Ascending aorta (tissue), 2 donors: ENCODE results near the gene PLB1. TPM values are rescaled to one million over a fixed set of nuclear protein-coding genes. Genes with fewer than 3 reads are reported as not detected.

Experiments
- DNase-seq, 2 donors: peaks; one replicate each; pipeline ENCODE4 v3.0.0-alpha.2; 2019; ENCODE audit warnings: low spot score in 2 of 2
- H3K27ac ChIP-seq, 2 donors: fragments of 200-600 bp; sonication (generic); one replicate each; pipeline ENCODE4 v1.5.1; 2016 to 2017; ENCODE audit warnings: mild to moderate bottlenecking in 1 of 2
- H3K27me3 ChIP-seq: fragments of 200-600 bp; sonication (generic); one replicate; pipeline ENCODE4 v1.5.1; 2017
- H3K36me3 ChIP-seq, 2 donors: fragments of 200-600 bp; sonication (generic); one replicate each; pipeline ENCODE4 v1.5.1; 2016
- H3K4me1 ChIP-seq, 2 donors: fragments of 200-600 bp; sonication (generic); one replicate each; pipeline ENCODE4 v1.5.1; 2016 to 2017; ENCODE audit warnings: mild to moderate bottlenecking in 1 of 2
- H3K4me3 ChIP-seq, 2 donors: fragments of 200-600 bp; sonication (generic); one replicate each; pipeline ENCODE4 v1.5.1; 2016 to 2017; ENCODE audit warnings: mild to moderate bottlenecking in 1 of 2
- H3K9me3 ChIP-seq, 2 donors: fragments of 200-600 bp; sonication (generic); one replicate each; pipeline ENCODE4 v1.5.1; 2016
- CTCF ChIP-seq, 3 experiments: fragments of 200-600 bp in 2 of 3; fragments of 450-650 bp in 1 of 3; sonication (generic) in 2 of 3; IDR thresholded peaks; one replicate each; pipeline ENCODE4 v1.5.1; 2016 to 2019; ENCODE audit warnings: antibody characterized with exemption in 3 of 3, mild to moderate bottlenecking in 1 of 3, moderate library complexity in 1 of 3
- intact Hi-C: fragments of 100-400 bp; cut with DNase I; formaldehyde crosslinking; loops from one replicate; pipeline ENCODE4 v1.15.1; 2023
- total RNA-seq: library from RNA; depleted of rRNA; stranded (reverse); fragments of >200 nt; gene quantifications from one replicate; pipeline ENCODE4 v1.1.0, GENCODE V29; 2016

Gene PLB1
- total RNA-seq, 1 donor from 2014 or later = 9.7 TPM

- no peak for DNase-seq
- no peak overlapping the region for H3K4me3 ChIP-seq
- intact Hi-C loops = no loop called here
- TF ChIP-seq CTCF (IDR thresholded peaks at IDR 0.05) = no peak
- no peak overlapping the region for H3K27ac ChIP-seq
- no peaks in the 10 kb centered on the region for H3K36me3 ChIP-seq
- no peaks in the 10 kb centered on the region for H3K9me3 ChIP-seq
- no peaks in the 10 kb centered on the region for H3K4me1 ChIP-seq
- no peaks in the 10 kb centered on the region for H3K27me3 ChIP-seq
These were observed 36.5 kb downstream of the PLB1 start for GRCh38 chr2:28532399-28532798.

GRCh38 chr2:28533044-28533680 is 37.3 kb downstream of the PLB1 start:
- intact Hi-C loops = no loop called here
- no peak for DNase-seq

GRCh38 chr2:28534817-28535216 is 39.0 kb downstream of the PLB1 start:
- Histone ChIP-seq H3K36me3 (no peaks in the 10 kb centered on the region), H3K27me3 (no peaks in the 10 kb centered on the region), H3K4me1 (no peaks in the 10 kb centered on the region), H3K9me3 (no peaks in the 10 kb centered on the region), H3K27ac (no peak overlapping the region), H3K4me3 (no peak overlapping the region)
- DNase-seq = no peak
- intact Hi-C loops = no loop called here
- TF ChIP-seq CTCF (IDR thresholded peaks at IDR 0.05) = no peak

More at GRCh38 chr2:28533044-28533680, 37.3 kb downstream of the PLB1 start:
- Histone ChIP-seq H3K27ac (no peak overlapping the region), H3K4me3 (no peak overlapping the region), H3K27me3 (no peaks in the 10 kb centered on the region), H3K4me1 (no peaks in the 10 kb centered on the region), H3K36me3 (no peaks in the 10 kb centered on the region), H3K9me3 (no peaks in the 10 kb centered on the region)
- no peak for TF ChIP-seq CTCF (IDR thresholded peaks at IDR 0.05)

GRCh38 chr2:28538134-28538533 is 42.3 kb downstream of the PLB1 start:
- no peaks in the 10 kb centered on the region for H3K27me3 ChIP-seq
- no peaks in the 10 kb centered on the region for H3K9me3 ChIP-seq
- H3K36me3 ChIP-seq = no peaks in the 10 kb centered on the region
- no peaks in the 10 kb centered on the region for H3K4me1 ChIP-seq
- DNase-seq = no peak
- no peak overlapping the region for H3K27ac ChIP-seq
- no peak for TF ChIP-seq CTCF (IDR thresholded peaks at IDR 0.05)
- intact Hi-C loops = no loop called here
- H3K4me3 ChIP-seq = no peak overlapping the region

GRCh38 chr2:28538652-28539051 is 42.8 kb downstream of the PLB1 start:
- Histone ChIP-seq H3K27ac (no peak overlapping the region), H3K4me1 (no peaks in the 10 kb centered on the region), H3K9me3 (no peaks in the 10 kb centered on the region), H3K36me3 (no peaks in the 10 kb centered on the region), H3K27me3 (no peaks in the 10 kb centered on the region), H3K4me3 (no peak overlapping the region)
- intact Hi-C loops = no loop called here
- TF ChIP-seq CTCF (IDR thresholded peaks at IDR 0.05) = no peak
- no peak for DNase-seq

GRCh38 chr2:28539118-28539541 is 43.3 kb downstream of the PLB1 start:
- intact Hi-C loops = no loop called here
- H3K27me3 ChIP-seq = no peaks in the 10 kb centered on the region
- H3K4me1 ChIP-seq = no peaks in the 10 kb centered on the region
- no peak for TF ChIP-seq CTCF (IDR thresholded peaks at IDR 0.05)
- no peak overlapping the region for H3K4me3 ChIP-seq
- no peak for DNase-seq
- no peaks in the 10 kb centered on the region for H3K36me3 ChIP-seq
- no peaks in the 10 kb centered on the region for H3K9me3 ChIP-seq
- no peak overlapping the region for H3K27ac ChIP-seq
